ENCODE results near the gene SHMT2.

Gene SHMT2

GRCh38 chr12:57229634-57230380 lies at the start of gene SHMT2:
Gene SHMT2 (plus strand): TSS chr12:57229711. CDS start chr12:57229779, 68 bp downstream.
- DNase-seq (ENCODE audit: low read depth in 3 of 3): peak; percentile 79 to 94 (median 86)

GRCh38 chr12:57180321-57180989 lies 49.1 kb upstream of the SHMT2 start:
- no peak for DNase-seq (ENCODE audit: low read depth in 3 of 3)

GRCh38 chr12:57181072-57181471 lies 48.4 kb upstream of the SHMT2 start:
- no peak for DNase-seq (ENCODE audit: low read depth in 3 of 3)

- no peak for DNase-seq (ENCODE audit: low read depth in 3 of 3)
These were observed 47.9 kb upstream of the SHMT2 start for GRCh38 chr12:57181561-57182155.

- peak; percentile 66 to 74 (median 68) for DNase-seq (ENCODE audit: low read depth in 3 of 3)
These were observed 46.5 kb upstream of the SHMT2 start for GRCh38 chr12:57182918-57183575.

GRCh38 chr12:57183939-57184725 lies 45.4 kb upstream of the SHMT2 start:
- no peak for DNase-seq (ENCODE audit: low read depth in 3 of 3)

- no peak for DNase-seq (ENCODE audit: low read depth in 3 of 3)
These were observed 44.1 kb upstream of the SHMT2 start for GRCh38 chr12:57185403-57185802.

- no peak for DNase-seq (ENCODE audit: low read depth in 3 of 3)
These were observed 43.5 kb upstream of the SHMT2 start for GRCh38 chr12:57185906-57186508.

GRCh38 chr12:57187222-57188089 lies 42.1 kb upstream of the SHMT2 start:
- DNase-seq (ENCODE audit: low read depth in 3 of 3): no peak

GRCh38 chr12:57188090-57188425 lies 41.5 kb upstream of the SHMT2 start:
- no peak for DNase-seq (ENCODE audit: low read depth in 3 of 3)

- no peak for DNase-seq (ENCODE audit: low read depth in 3 of 3)
These were observed 39.5 kb upstream of the SHMT2 start for GRCh38 chr12:57190037-57190436.

- no peak for DNase-seq (ENCODE audit: low read depth in 3 of 3)
These were observed 38.7 kb upstream of the SHMT2 start for GRCh38 chr12:57190821-57191220.

GRCh38 chr12:57191410-57191809 lies 38.1 kb upstream of the SHMT2 start:
- DNase-seq (ENCODE audit: low read depth in 3 of 3): no peak

GRCh38 chr12:57192920-57193319 lies 36.6 kb upstream of the SHMT2 start:
- no peak for DNase-seq (ENCODE audit: low read depth in 3 of 3)

GRCh38 chr12:57193706-57194245 lies 35.7 kb upstream of the SHMT2 start:
- DNase-seq (ENCODE audit: low read depth in 3 of 3): no peak

- no peak for DNase-seq (ENCODE audit: low read depth in 3 of 3)
These were observed 35.3 kb upstream of the SHMT2 start for GRCh38 chr12:57194253-57194652.

GRCh38 chr12:57195186-57195585 lies 34.3 kb upstream of the SHMT2 start:
- DNase-seq (ENCODE audit: low read depth in 3 of 3): no peak

GRCh38 chr12:57195611-57196371 lies 33.7 kb upstream of the SHMT2 start:
- DNase-seq (ENCODE audit: low read depth in 3 of 3): no peak

GRCh38 chr12:57196439-57196838 lies 33.1 kb upstream of the SHMT2 start:
- no peak for DNase-seq (ENCODE audit: low read depth in 3 of 3)
